H7 (cell line): Measurements from ENCODE around the gene RITA1. TPM values are rescaled to one million over a fixed set of nuclear protein-coding genes. Genes with fewer than 3 reads are reported as not detected.

ENCODE experiments used
- DNase-seq: peaks from one replicate; pipeline ENCODE4 v3.0.0; 2012
- H3K27me3 ChIP-seq: 2 replicates; pipeline ENCODE4 v1.6.0; 2011; ENCODE audit warnings: mild to moderate bottlenecking, low read length; ENCODE audit not compliant: control insufficient read depth, insufficient read depth
- H3K36me3 ChIP-seq: replicated peaks from 2 replicates; pipeline ENCODE4 v1.5.1; 2011; ENCODE audit warnings: low read length; ENCODE audit not compliant: control insufficient read depth, insufficient read depth
- H3K4me3 ChIP-seq: 2 replicates; pipeline ENCODE4 v1.5.1; 2011; ENCODE audit warnings: low read depth, mild to moderate bottlenecking, control low read depth, low read length, moderate library complexity; ENCODE audit not compliant: insufficient read depth
- total RNA-seq: library from RNA; depleted of rRNA; stranded (reverse); fragments of >200 nt; shearing (Covaris generic); gene quantifications from 2 replicates; pipeline ENCODE4 v1.2.3, GENCODE V29; 2014

The RITA1 gene
- total RNA-seq, 1 experiment from 2014 or later, result 42.3 TPM

DNA sequence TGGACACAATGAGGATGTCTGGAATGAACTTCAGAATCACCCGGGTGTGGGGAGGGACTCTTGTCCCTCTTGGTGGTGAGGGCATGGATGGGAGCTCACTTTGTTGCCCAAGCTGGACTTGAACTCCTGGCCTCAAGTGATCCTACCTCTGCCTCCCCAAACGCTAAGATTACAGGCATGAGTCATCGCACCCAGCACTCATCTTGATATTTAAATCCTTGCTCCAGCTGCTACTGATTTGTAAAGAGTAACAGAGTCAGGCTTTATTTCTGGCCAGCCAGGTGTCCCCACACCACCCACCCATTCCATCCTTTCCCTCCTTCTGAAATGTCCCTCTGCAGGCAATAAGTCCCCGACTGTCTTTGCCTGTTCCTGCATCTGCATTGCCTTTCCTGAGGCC lies 5.2 kb upstream of the RITA1 start:
- Histone ChIP-seq H3K27me3 (no peaks in the 10 kb centered on the region), H3K36me3 (peaks cover 46% of the 10 kb centered on the region), H3K4me3 (no peak overlapping the region)
- DNase-seq, result no peak

DNA sequence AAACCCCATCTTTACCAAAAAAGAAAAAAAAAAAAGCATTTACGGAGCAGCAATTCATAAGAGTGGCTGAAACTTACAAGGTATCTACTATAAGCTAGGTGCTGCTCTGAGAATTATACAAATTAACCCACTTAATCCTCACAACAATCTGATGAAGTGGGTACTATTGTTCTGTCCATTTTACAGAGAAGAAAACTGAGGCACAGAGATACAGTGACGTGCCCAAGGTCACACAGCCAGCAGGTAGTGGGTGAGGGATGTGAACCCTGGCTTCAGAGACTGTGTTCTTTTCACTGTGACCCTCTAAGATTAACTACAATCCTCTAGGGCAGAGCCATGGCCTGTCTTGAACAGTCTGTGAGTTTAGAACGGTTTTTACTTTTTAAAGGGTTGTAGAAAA lies 3.5 kb upstream of the RITA1 start:
- Histone ChIP-seq H3K4me3 (no peak overlapping the region), H3K27me3 (no peaks in the 10 kb centered on the region), H3K36me3 (peaks cover 39% of the 10 kb centered on the region)
- DNase-seq, result no peak

DNA sequence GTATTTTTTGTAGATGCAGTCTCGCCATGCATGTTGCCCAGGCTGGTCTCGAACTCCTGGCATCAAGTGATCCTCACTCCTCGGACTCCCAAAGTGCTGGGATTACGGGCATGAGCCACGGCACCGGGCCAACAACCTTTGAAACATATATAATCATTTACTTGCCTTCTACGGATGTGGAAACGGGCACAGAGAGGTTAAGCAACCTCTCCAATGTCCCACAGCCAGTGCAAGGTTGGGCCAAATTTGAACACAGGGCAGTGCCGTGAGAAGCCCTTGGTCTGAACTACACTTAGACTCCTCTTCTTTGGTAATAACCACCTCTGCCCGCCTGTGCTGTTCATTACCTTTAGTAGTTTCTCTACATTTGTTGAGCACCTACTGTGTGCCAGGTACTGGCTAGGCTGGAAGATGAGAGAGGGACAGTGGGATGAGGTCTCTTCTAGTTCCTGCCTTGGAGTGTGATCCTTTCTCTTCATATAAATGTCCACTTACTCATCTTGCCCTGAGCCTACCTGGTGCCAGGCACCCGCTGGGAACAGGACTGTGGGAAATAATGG lies 2.4 kb upstream of the RITA1 start:
- DNase-seq, result no peak
- Histone ChIP-seq H3K36me3 (peaks cover 31% of the 10 kb centered on the region), H3K27me3 (no peaks in the 10 kb centered on the region), H3K4me3 (no peak overlapping the region)

DNA sequence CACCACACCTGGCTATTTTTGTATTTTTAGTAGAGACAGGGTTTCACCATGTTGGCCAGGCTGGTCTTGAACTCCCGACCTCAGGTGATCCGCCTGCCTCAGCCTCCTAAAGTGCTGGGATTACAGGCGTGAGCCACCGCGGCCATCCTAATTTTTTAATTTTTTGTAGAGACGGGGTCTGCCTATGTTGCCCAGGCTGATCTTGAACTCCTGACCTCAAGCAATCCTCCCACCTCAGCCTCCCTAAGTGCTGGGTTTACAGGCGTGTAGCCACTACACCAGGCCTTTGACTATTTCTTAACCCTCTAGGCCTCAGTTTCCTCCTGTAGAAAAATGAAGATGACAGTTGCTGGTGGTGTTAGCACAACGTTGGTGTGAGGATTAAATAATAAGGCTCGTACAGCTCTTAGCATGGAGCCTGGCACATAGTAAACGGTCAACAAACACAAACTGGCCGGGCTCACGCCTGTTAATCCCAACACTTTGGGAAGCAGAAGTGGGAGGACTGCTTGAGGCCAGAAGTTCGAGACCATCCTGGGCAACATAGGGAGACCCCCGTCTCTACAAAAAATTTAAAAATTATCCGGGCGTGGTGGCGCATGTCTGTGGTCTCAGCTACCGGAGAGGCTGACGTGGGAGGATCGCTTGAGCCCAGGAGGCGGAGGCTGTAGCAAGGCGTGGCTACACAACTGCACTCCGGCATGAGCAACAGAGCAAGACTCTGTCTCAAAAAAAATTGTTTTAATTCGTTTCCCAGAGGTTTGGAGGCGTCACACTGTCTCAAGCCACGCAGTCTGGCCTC lies 1.2 kb upstream of the RITA1 start:
- Histone ChIP-seq H3K27me3 (no peaks in the 10 kb centered on the region), H3K36me3 (peaks cover 23% of the 10 kb centered on the region), H3K4me3 (peak overlapping the region; percentile 97)
- no peak for DNase-seq

DNA sequence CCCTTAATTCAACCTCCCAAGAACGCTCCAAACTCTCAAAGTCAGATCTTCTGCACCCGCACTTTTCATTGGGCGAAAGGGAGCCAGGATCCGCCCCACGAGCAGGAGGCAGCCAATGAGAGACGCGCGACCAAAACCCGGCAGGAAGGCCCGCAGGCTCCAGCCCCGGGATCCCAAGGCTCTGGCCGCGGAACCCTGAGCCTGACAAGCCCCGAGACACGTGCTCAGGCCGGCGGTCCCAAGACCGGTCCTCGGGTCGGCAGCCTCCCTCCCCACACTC lies 681 bp upstream of the RITA1 start:
- DNase-seq, result peak; percentile 97
- Histone ChIP-seq H3K4me3 (peak overlapping the region; percentile 97), H3K27me3 (no peaks in the 10 kb centered on the region), H3K36me3 (peaks cover 21% of the 10 kb centered on the region)

DNA sequence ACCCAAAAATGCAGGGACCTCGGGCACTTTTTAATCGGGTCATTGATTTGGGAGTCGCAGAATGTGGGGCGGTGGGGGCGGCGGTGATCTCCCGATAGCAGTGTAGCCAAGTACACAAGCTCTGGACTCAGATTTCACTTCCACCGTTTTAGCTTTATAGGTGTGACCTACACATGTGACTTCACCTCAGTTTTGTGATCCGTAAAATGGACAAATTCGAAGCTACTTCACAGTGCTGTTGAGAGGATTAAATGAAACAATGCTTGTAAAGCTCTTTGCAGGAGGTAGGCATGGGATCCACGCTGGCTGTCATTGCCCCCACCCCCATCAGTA lies 478 bp downstream of the RITA1 start:
- Histone ChIP-seq H3K36me3 (peaks cover 14% of the 10 kb centered on the region), H3K27me3 (no peaks in the 10 kb centered on the region), H3K4me3 (peak overlapping the region; percentile 97)
- no peak for DNase-seq

DNA sequence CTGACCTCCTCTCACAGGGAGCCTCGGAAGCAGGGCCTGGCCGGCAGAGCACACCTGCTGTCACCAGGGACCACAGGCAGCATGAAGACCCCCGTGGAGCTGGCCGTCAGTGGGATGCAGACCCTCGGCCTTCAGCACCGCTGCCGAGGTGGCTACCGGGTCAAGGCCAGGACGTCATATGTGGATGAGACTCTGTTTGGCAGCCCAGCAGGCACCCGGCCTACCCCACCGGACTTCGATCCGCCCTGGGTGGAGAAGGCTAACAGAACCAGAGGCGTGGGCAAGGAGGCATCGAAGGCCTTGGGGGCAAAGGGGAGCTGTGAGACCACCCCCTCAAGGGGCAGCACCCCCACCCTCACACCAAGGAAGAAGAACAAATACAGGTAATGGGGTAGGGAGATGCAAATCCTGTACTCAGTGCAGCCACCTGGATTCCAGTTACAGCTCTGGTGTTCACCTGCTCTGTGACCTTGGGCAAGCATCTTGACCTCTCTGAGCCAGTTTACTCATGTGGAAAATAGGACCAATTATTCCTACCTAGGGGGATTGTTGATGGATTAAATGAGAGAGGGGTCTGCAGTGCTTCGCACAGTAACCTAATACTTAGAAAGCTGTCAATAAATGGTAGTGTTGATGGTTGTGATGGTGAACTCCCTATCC lies 1.3 kb downstream of the RITA1 start:
- H3K4me3 ChIP-seq, result no peak overlapping the region
- no peaks in the 10 kb centered on the region for H3K27me3 ChIP-seq
- no peak for DNase-seq
- peaks cover 13% of the 10 kb centered on the region for H3K36me3 ChIP-seq

DNA sequence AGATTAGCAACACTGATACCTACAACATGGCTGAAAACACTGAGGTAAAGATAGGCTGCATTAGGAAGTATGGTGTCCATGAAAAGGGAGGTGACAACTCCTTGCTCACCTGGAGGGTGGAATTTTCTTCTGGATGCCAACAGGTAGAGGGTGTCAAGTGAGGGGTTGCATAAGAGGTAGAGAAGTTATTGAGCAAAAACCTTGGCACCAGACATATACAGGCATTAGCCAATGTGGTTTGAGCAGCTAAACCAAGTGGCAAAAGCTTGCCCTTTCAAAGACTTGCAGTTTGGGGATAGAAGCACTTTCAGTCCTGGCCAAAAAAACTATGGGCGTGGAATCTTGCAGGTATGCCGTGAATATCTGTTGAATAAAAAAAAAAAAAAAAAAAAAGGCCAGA lies 3.8 kb downstream of the RITA1 start:
- Histone ChIP-seq H3K4me3 (no peak overlapping the region), H3K36me3 (peaks cover 10% of the 10 kb centered on the region), H3K27me3 (no peaks in the 10 kb centered on the region)
- DNase-seq, result no peak

DNA sequence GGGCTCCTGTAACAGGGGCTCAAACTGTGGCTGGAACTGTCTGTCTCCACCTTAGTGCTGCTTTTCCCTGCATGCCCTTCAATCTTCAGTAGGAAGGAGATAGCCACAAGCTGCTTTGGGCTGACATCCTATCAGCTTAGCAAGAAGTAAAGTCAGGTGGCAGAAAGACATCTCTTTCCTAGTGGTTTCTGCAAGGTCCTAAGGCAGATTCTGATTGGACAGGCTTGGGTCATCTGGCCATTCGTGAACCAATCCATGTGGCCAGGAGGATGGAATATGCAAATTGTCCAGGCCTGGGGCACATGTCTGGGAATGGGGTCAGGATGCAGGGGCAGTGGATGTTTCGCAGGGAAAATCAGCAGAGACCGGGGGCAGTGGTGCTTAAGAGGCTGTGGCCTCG lies 5.2 kb downstream of the RITA1 start:
- peak; percentile 84 for DNase-seq
- H3K27me3 ChIP-seq, result no peaks in the 10 kb centered on the region
- peaks cover 10% of the 10 kb centered on the region for H3K36me3 ChIP-seq
- no peak overlapping the region for H3K4me3 ChIP-seq

DNA sequence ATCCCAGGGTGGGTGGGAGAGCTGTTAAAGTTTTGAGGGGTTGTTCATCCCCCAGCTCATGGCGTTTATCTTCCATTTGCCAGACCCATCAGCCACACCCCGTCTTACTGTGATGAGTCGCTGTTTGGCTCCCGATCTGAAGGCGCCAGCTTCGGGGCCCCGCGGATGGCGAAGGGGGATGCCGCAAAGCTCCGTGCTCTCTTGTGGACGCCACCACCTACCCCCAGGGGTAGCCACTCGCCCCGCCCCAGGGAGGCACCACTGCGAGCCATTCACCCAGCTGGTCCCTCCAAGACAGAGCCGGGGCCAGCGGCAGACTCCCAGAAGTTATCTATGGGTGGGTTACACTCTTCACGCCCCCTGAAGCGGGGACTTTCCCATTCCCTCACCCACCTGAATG lies 5.7 kb downstream of the RITA1 start:
- peak; percentile 42 for DNase-seq
- H3K4me3 ChIP-seq, result no peak overlapping the region
- peaks cover 10% of the 10 kb centered on the region for H3K36me3 ChIP-seq
- H3K27me3 ChIP-seq, result no peaks in the 10 kb centered on the region

DNA sequence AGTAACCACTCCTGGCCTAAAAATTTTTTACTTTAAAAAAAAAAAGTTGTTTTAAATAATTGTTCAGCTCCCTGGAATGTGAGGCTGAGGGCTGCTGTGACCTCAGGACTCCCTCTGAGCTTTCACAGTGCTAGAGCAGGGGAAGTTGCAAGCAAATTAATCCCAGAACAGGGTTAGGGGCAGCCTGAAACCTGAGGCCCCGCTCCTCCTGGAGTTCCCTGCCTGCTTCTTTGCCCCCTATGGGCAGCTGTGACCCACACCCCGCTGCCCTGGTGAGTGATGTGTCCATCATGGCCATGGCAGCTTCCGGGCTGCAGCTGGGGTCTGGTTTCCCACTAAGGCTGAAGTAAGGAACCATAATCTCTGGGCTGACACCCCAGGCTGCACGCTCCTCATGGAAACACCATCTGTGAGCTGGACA lies 9.5 kb downstream of the RITA1 start:
- Histone ChIP-seq H3K4me3 (no peak overlapping the region), H3K36me3 (peaks cover 7% of the 10 kb centered on the region)
- peak; percentile 47 for DNase-seq

DNA sequence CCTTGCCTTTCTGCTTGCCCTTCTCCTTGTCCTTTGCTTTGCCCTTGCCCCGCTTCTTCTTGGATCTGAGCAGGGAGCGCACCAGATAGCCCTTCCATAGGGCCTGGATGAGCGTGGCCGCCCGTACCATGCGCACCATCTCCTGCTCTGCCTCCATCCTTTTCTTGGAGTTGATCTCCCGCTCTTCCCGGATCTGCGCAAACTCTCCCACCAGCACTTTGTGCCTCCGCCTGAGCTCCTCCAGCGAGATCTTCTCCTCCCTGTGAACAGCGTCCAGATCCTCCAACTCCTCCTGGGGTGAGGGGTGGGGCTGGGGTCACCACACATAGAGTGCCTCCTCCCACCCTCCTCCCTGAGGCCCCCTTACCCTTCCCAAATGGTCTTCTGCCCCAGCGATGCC lies 10.1 kb downstream of the RITA1 start:
- Histone ChIP-seq H3K27me3 (no peaks in the 10 kb centered on the region), H3K36me3 (peaks cover 4% of the 10 kb centered on the region), H3K4me3 (no peak overlapping the region)
- DNase-seq, result no peak

More for the DNA sequence above, 9.5 kb downstream of the RITA1 start:
- H3K27me3 ChIP-seq, result no peaks in the 10 kb centered on the region

DNA sequence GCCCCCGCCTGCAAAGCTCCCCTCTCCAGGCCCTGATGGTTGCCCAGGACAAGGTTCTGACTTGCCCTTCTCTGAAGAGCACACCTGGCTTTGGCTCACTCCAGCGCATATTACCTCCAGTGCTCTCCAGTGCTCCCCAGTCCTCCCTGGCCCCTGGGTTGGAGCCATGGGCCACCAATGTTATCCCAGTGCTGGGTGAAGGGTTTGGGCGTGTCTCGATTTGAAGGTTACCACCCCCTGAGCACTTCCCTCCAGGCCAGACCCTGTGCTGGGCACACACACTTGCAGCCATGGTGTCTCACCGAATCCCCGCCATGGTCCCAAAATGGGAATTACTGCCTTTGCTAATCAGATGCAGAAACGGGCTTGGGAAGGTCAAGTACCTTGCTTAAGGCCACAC lies 11.1 kb downstream of the RITA1 start:
- Histone ChIP-seq H3K4me3 (no peak overlapping the region), H3K36me3 (peaks cover 2% of the 10 kb centered on the region), H3K27me3 (no peaks in the 10 kb centered on the region)
- no peak for DNase-seq

DNA sequence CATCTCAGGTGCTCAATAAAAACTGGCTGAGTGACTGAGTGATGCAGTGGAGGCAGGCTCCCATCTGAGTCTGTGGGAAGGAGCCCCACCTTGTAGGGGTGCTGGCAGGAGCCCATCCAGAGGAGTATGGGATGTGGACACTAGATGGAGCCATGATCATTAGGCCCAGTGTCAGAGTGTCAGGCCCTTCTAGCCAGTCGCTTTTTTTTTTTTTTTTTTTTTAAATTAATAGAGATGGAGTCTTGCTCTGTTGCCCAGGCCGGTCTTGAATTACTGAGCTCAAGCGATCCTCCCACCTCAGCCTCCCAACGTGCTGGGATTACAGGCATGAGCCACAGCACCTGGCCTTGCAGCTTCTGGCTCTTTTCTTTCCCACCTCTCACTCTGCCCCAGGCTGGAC lies 11.5 kb downstream of the RITA1 start:
- Histone ChIP-seq H3K27me3 (no peaks in the 10 kb centered on the region), H3K36me3 (peaks cover under 1% of the 10 kb centered on the region), H3K4me3 (no peak overlapping the region)
- DNase-seq, result peak; percentile 92

DNA sequence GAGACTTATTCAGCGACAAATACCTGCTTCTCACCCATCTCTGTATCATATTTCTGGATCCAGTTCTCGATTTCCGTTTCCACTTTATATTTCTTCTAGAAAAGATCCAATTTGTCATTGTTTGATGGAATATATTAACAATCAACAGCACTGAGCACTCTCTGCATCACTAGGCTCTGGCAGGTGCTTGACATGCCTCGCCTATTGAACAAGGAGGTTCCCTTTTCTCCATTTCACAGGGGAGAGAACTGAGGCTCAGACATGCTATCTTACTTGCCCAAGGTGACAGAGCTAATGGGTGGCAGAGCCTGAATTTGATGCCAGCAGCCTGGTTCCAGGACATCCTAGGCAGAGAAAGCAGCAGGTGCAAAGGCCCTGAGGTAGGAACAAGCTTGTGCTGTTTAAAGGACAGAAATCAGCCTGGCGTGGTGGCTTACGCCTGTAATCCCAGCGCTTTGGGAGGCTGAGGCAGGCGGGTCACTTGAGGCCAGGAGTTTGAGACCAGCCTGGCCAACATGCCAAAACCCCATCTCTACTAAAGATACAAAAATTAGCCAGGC lies 12.1 kb downstream of the RITA1 start:
- no peaks in the 10 kb centered on the region for H3K27me3 ChIP-seq
- DNase-seq, result no peak
- no peak overlapping the region for H3K4me3 ChIP-seq
- no peaks in the 10 kb centered on the region; the same call in 1 of the 2 replicates for H3K36me3 ChIP-seq
